K562 (cell line): ENCODE data around the gene TNFAIP8L1.

ENCODE experiments used
- ATF1 ChIP-seq, 2 experiments: fragments of 450-650 bp in 1 of 2; IDR thresholded peaks; 2 replicates each; pipeline ENCODE4 v1.6.1; 2016; ENCODE audit warnings: missing compliant biosample characterization in 1 of 2, missing genetic modification characterization in 1 of 2
- CBFB ChIP-seq: sonication (generic); formaldehyde crosslinking; IDR thresholded peaks from 2 replicates; pipeline ENCODE4 v1.4.0; 2020; ENCODE audit warnings: mild to moderate bottlenecking, missing genetic modification reagents
- CTCF ChIP-seq, 3 experiments: IDR thresholded peaks in 2 of 3; conservative IDR thresholded peaks in 1 of 3; 2 replicates each; pipeline ENCODE4 v1.5.1; 2011 to 2012; ENCODE audit warnings: low read length in 3 of 3, mild to moderate bottlenecking in 3 of 3, control low read depth in 2 of 3, improper control_type of control experiment in 1 of 3, inconsistent platforms in 1 of 3, low read depth in 1 of 3, mixed read lengths in 1 of 3, moderate library complexity in 1 of 3; ENCODE audit not compliant: insufficient read depth in 2 of 3
- MLX ChIP-seq, 2 experiments: fragments of 450-650 bp in 1 of 2; sonication (generic) in 1 of 2; formaldehyde crosslinking; conservative IDR thresholded peaks; 2 replicates each; pipeline versions ENCODE4 v1.4.0 to v1.8.1; 2020 to 2022; ENCODE audit warnings: mild to moderate bottlenecking in 1 of 2, missing genetic modification reagents in 1 of 2
- NR3C1 ChIP-seq: sonication (generic); formaldehyde crosslinking; IDR thresholded peaks from 2 replicates; pipeline ENCODE4 v1.8.1; 2022; ENCODE audit warnings: missing genetic modification reagents
- POLR2AphosphoS2 ChIP-seq: IDR thresholded peaks from 2 replicates; pipeline ENCODE4 v1.6.1; 2012; ENCODE audit warnings: low read length, improper control_type of control experiment
- POLR2AphosphoS5 ChIP-seq: IDR thresholded peaks from 2 replicates; pipeline ENCODE4 v1.6.1; 2011; ENCODE audit warnings: mild to moderate bottlenecking, low read depth, low read length, moderate library complexity; ENCODE audit not compliant: control insufficient read depth, insufficient read depth
- POLR2G ChIP-seq: fragments of 200-400 bp; formaldehyde crosslinking; IDR thresholded peaks from 2 replicates; pipeline ENCODE4 v1.6.1; 2017; ENCODE audit warnings: low read depth, mild to moderate bottlenecking, antibody characterized with exemption, low read length, moderate library complexity
- SIN3A ChIP-seq, 2 experiments: fragments of 150-350 bp in 1 of 2; IDR thresholded peaks; 2 replicates each; pipeline ENCODE4 v1.6.1; 2011 to 2016; ENCODE audit warnings: borderline replicate concordance in 2 of 2, low read depth in 2 of 2, low read length in 2 of 2, mild to moderate bottlenecking in 2 of 2, moderate library complexity in 2 of 2; ENCODE audit not compliant: control insufficient read depth in 1 of 2
- THRB ChIP-seq: fragments of 450-650 bp; formaldehyde crosslinking; conservative IDR thresholded peaks from 2 replicates; pipeline ENCODE4 v1.4.0; 2022; ENCODE audit warnings: mild to moderate bottlenecking, missing genetic modification characterization
- TF ChIP-seq, protein P1 (sequence below): fragments of 450-650 bp; formaldehyde crosslinking; IDR thresholded peaks from 2 replicates; pipeline ENCODE4 v1.4.0; 2022; ENCODE audit warnings: mild to moderate bottlenecking, moderate library complexity

- TF ChIP-seq NR3C1 (no peak), POLR2G (no peak), POLR2AphosphoS5 (no peak), CBFB (no peak), POLR2AphosphoS2 (no peak), SIN3A (IDR thresholded peaks at IDR 0.05; ENCODE audit: borderline replicate concordance in 2 of 2, control insufficient read depth in 1 of 2, low read depth in 2 of 2, low read length in 2 of 2) (no peak), THRB (CRISPR knock-in tag) (no peak), CTCF (IDR thresholded peaks at IDR 0.05 in 2 of 3, conservative IDR thresholded peaks at IDR 0.05 in 1 of 3; ENCODE audit: insufficient read depth in 2 of 3, low read depth in 1 of 3, low read length in 3 of 3) (no peak), MLX (CRISPR knock-in tag; conservative IDR thresholded peaks at IDR 0.05) (no peak), ATF1 (CRISPR knock-in tag; IDR thresholded peaks at IDR 0.05) (no peak), ATF1 (tag; IDR thresholded peaks at IDR 0.05) (no peak)
- TF ChIP-seq, protein P1, sequence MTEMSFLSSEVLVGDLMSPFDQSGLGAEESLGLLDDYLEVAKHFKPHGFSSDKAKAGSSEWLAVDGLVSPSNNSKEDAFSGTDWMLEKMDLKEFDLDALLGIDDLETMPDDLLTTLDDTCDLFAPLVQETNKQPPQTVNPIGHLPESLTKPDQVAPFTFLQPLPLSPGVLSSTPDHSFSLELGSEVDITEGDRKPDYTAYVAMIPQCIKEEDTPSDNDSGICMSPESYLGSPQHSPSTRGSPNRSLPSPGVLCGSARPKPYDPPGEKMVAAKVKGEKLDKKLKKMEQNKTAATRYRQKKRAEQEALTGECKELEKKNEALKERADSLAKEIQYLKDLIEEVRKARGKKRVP (CRISPR knock-in tag): no peak
These were observed 48.0 kb upstream of the TNFAIP8L1 start for GRCh38 chr19:4591320-4591719.
